Muscle layer of duodenum (tissue), 2 donors: ENCODE measurements around the gene SLC9A1.

Experiments
- H3K27ac ChIP-seq: one replicate; pipeline ENCODE4 v1.7.0; 2013; ENCODE audit warnings: mild to moderate bottlenecking, low read length
- H3K27me3 ChIP-seq: one replicate; pipeline ENCODE4 v1.7.0; 2013; ENCODE audit warnings: low read depth, mild to moderate bottlenecking, control low read depth, low read length
- H3K36me3 ChIP-seq, 2 donors: one replicate each; pipeline ENCODE4 v1.7.0; 2013; ENCODE audit warnings: low read length in 2 of 2, control low read depth in 1 of 2, mild to moderate bottlenecking in 1 of 2; ENCODE audit not compliant: insufficient read depth in 2 of 2, control insufficient read depth in 1 of 2
- H3K4me1 ChIP-seq, 2 donors: one replicate each; pipeline ENCODE4 v1.7.0; 2013; ENCODE audit warnings: low read length in 2 of 2, mild to moderate bottlenecking in 2 of 2, control low read depth in 1 of 2, moderate library complexity in 1 of 2; ENCODE audit not compliant: insufficient read depth in 2 of 2, control insufficient read depth in 1 of 2
- H3K4me3 ChIP-seq, 2 donors: one replicate each; pipeline ENCODE4 v1.7.0; 2013; ENCODE audit warnings: low read length in 2 of 2, low read depth in 1 of 2, mild to moderate bottlenecking in 1 of 2
- H3K9me3 ChIP-seq, 2 donors: one replicate each; pipeline ENCODE4 v1.7.0; 2013; ENCODE audit warnings: low read length in 2 of 2, control low read depth in 1 of 2, mild to moderate bottlenecking in 1 of 2; ENCODE audit not compliant: control insufficient read depth in 1 of 2
- donor health status: healthy.

The SLC9A1 gene

GRCh38 chr1:27141266-27142003 is 13.5 kb downstream of the SLC9A1 start:
- Histone ChIP-seq H3K27ac (no peak overlapping the region), H3K9me3 (no peaks in the 10 kb centered on the region), H3K36me3 (no peaks in the 10 kb centered on the region), H3K27me3 (no peaks in the 10 kb centered on the region), H3K4me1 (peaks cover 54 to 62% of the 10 kb centered on the region in 2 donors), H3K4me3 (no peak overlapping the region)

- Histone ChIP-seq H3K4me1 (peaks cover 55 to 59% of the 10 kb centered on the region in 2 donors), H3K36me3 (no peaks in the 10 kb centered on the region), H3K4me3 (no peak overlapping the region), H3K27ac (no peak overlapping the region), H3K9me3 (no peaks in the 10 kb centered on the region), H3K27me3 (no peaks in the 10 kb centered on the region)
Observed at GRCh38 chr1:27139980-27140379, 14.9 kb downstream of the SLC9A1 start.

GRCh38 chr1:27138927-27139326 is 16.0 kb downstream of the SLC9A1 start:
- Histone ChIP-seq H3K36me3 (no peaks in the 10 kb centered on the region), H3K4me1 (peaks cover 55 to 59% of the 10 kb centered on the region in 2 donors), H3K4me3 (no peak overlapping the region), H3K27ac (no peak overlapping the region), H3K9me3 (no peaks in the 10 kb centered on the region), H3K27me3 (no peaks in the 10 kb centered on the region)

GRCh38 chr1:27138368-27138767 is 16.6 kb downstream of the SLC9A1 start:
- Histone ChIP-seq H3K27me3 (no peaks in the 10 kb centered on the region), H3K4me3 (no peak overlapping the region), H3K9me3 (no peaks in the 10 kb centered on the region), H3K27ac (peak overlapping the region; percentile 68), H3K36me3 (no peaks in the 10 kb centered on the region), H3K4me1 (peaks cover 51 to 55% of the 10 kb centered on the region in 2 donors)

GRCh38 chr1:27137544-27138075 is 17.3 kb downstream of the SLC9A1 start:
- peak overlapping the region; percentile 68 for H3K27ac ChIP-seq
- peaks cover 44 to 47% of the 10 kb centered on the region in 2 donors for H3K4me1 ChIP-seq
- H3K36me3 ChIP-seq: no peaks in the 10 kb centered on the region
- no peaks in the 10 kb centered on the region for H3K27me3 ChIP-seq
- H3K4me3 ChIP-seq: no peak overlapping the region
- no peaks in the 10 kb centered on the region for H3K9me3 ChIP-seq

GRCh38 chr1:27136998-27137542 is 17.9 kb downstream of the SLC9A1 start:
- no peaks in the 10 kb centered on the region for H3K36me3 ChIP-seq
- H3K9me3 ChIP-seq: no peaks in the 10 kb centered on the region
- H3K4me1 ChIP-seq: peaks cover 40 to 42% of the 10 kb centered on the region in 2 donors
- H3K27me3 ChIP-seq: no peaks in the 10 kb centered on the region
- no peak overlapping the region for H3K4me3 ChIP-seq
- peak overlapping the region; percentile 68 for H3K27ac ChIP-seq

GRCh38 chr1:27136236-27136551 is 18.7 kb downstream of the SLC9A1 start:
- Histone ChIP-seq H3K4me1 (peaks cover 40 to 41% of the 10 kb centered on the region in 2 donors), H3K9me3 (no peaks in the 10 kb centered on the region), H3K36me3 (no peaks in the 10 kb centered on the region), H3K27me3 (no peaks in the 10 kb centered on the region), H3K27ac (peak overlapping the region; percentile 68), H3K4me3 (no peak overlapping the region)

- H3K27ac ChIP-seq: no peak overlapping the region
- no peaks in the 10 kb centered on the region for H3K36me3 ChIP-seq
- H3K4me1 ChIP-seq: peaks cover 40 to 41% of the 10 kb centered on the region in 2 donors
- no peaks in the 10 kb centered on the region for H3K9me3 ChIP-seq
- no peak overlapping the region for H3K4me3 ChIP-seq
- no peaks in the 10 kb centered on the region for H3K27me3 ChIP-seq
Observed at GRCh38 chr1:27135541-27136235, 19.2 kb downstream of the SLC9A1 start.

- Histone ChIP-seq H3K4me1 (peaks cover 30 to 36% of the 10 kb centered on the region in 2 donors), H3K27ac (no peak overlapping the region), H3K9me3 (no peaks in the 10 kb centered on the region), H3K4me3 (no peak overlapping the region), H3K36me3 (peaks cover 0 to 3% of the 10 kb centered on the region in 2 donors), H3K27me3 (no peaks in the 10 kb centered on the region)
Observed at GRCh38 chr1:27133991-27134390, 20.9 kb downstream of the SLC9A1 start.

- no peak overlapping the region for H3K4me3 ChIP-seq
Observed at GRCh38 chr1:27133158-27133557, 21.8 kb downstream of the SLC9A1 start.

GRCh38 chr1:27132624-27133023 is 22.3 kb downstream of the SLC9A1 start:
- Histone ChIP-seq H3K9me3 (no peaks in the 10 kb centered on the region), H3K27ac (peak overlapping the region; percentile 7), H3K27me3 (no peaks in the 10 kb centered on the region), H3K4me3 (no peak overlapping the region), H3K36me3 (peaks cover 0 to 4% of the 10 kb centered on the region in 2 donors), H3K4me1 (peaks cover 19 to 23% of the 10 kb centered on the region in 2 donors)

More at GRCh38 chr1:27133158-27133557, 21.8 kb downstream of the SLC9A1 start:
- peaks cover 0 to 4% of the 10 kb centered on the region in 2 donors for H3K36me3 ChIP-seq
- peaks cover 22 to 28% of the 10 kb centered on the region in 2 donors for H3K4me1 ChIP-seq
- no peaks in the 10 kb centered on the region for H3K9me3 ChIP-seq
- no peaks in the 10 kb centered on the region for H3K27me3 ChIP-seq
- peak overlapping the region; percentile 5 for H3K27ac ChIP-seq
